ENCODE data around the gene MLYCD. TPM values are rescaled to one million over a fixed set of nuclear protein-coding genes. Genes with fewer than 3 reads are reported as not detected.

The MLYCD gene
- total RNA-seq, 4 donors from 2014 or later, result 9.6 to 15.8 (median 12.3) TPM

DNA sequence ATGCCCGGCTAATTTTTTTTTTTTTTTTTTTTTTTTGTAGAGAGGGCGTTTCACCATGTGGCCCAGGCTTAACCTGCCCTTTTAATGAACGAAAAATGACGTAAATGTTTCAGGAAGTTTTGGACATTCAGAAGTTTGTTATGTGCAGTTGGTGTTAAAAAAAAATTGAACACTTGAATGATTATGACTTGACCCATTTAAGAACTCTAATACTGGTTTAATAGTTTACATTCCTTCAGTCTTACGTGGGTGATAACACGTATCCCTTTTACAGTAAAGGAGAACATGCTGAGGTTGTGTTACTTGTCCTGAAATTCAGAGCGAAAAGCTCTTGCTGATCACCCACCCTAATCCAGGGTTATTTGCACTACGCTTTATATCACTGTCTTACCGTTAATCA, 1.7 kb downstream of the MLYCD start:
- 84% methylated on average over 9 of the region's 9 CpGs for WGBS
- H3K27ac ChIP-seq (replicated peaks in 1 of 4), result peak overlapping the region in 3 of 4 donors; percentile 92 to 99 (median 98)
- TF ChIP-seq POLR2A (IDR thresholded peaks at IDR 0.05; ENCODE audit: low read depth), result no peak
- no peak for TF ChIP-seq EP300 (IDR thresholded peaks at IDR 0.05)
- no peak for TF ChIP-seq POLR2AphosphoS5 (IDR thresholded peaks at IDR 0.05)
- no peaks in the 10 kb centered on the region for H3K27me3 ChIP-seq
- peak overlapping the region in 3 of 4 donors; percentile 87 to 96 (median 92) for H3K4me3 ChIP-seq
- DNase-seq (ENCODE audit: extremely low spot score), result no peak
- no peaks in the 10 kb centered on the region for H3K9me3 ChIP-seq
- no peaks in the 10 kb centered on the region for H3K36me3 ChIP-seq
- H3K4me1 ChIP-seq, result peaks cover 31 to 65% (median 61%) of the 10 kb centered on the region in 4 donors
- intact Hi-C loops (cut with DNase I), result no loop called here

- intact Hi-C loops (cut with DNase I), result no loop called here
- no peak for DNase-seq (ENCODE audit: extremely low spot score)
- Histone ChIP-seq H3K4me3 (no peak overlapping the region), H3K36me3 (no peaks in the 10 kb centered on the region), H3K9me3 (no peaks in the 10 kb centered on the region), H3K4me1 (peaks cover 31 to 65% (median 61%) of the 10 kb centered on the region in 4 donors), H3K27ac (replicated peaks in 1 of 4) (no peak overlapping the region), H3K27me3 (no peaks in the 10 kb centered on the region)
- TF ChIP-seq CTCF (IDR thresholded peaks at IDR 0.05), result no peak
- TF ChIP-seq POLR2AphosphoS5 (IDR thresholded peaks at IDR 0.05), result no peak
- no peak for TF ChIP-seq POLR2A (IDR thresholded peaks at IDR 0.05; ENCODE audit: low read depth)
- WGBS, result 89% methylated on average over 3 of the region's 3 CpGs
Observed at GRCh38 chr16:83901101-83901500, 2.2 kb downstream of the MLYCD start.

DNA sequence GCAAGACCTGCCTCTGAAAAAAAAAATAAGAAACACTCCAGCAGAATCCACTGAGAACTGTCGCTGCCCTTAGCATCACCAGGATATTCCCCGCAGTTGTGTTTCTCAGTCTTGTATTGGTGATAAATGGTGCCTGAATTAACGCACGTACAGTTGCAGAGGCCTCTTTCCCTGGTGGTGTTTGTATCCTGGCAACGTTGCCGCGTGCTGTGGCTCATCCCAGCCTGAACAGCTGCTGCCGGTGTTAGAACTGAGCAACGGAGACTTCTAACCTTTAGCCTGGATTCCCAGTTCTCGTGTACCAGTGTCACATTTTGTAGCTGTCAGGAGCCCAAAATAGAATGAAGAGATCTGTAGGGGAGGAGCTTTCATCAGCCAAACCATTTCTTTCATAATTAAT, 4.8 kb downstream of the MLYCD start:
- Histone ChIP-seq H3K4me1 (peaks cover 24 to 72% (median 60%) of the 10 kb centered on the region in 4 donors), H3K36me3 (peaks cover 8 to 17% (median 13%) of the 10 kb centered on the region in 4 donors), H3K9me3 (no peaks in the 10 kb centered on the region), H3K4me3 (peak overlapping the region in 1 of 4 donors; percentile 11), H3K27ac (replicated peaks in 1 of 4) (peak overlapping the region; percentile 70 to 87 (median 84)), H3K27me3 (no peaks in the 10 kb centered on the region)
- intact Hi-C loops (cut with DNase I), result no loop called here
- WGBS, result 54% methylated on average over 10 of the region's 10 CpGs
- TF ChIP-seq POLR2AphosphoS5 (IDR thresholded peaks at IDR 0.05), result peak; percentile 73 to 90
- TF ChIP-seq CTCF (IDR thresholded peaks at IDR 0.05), result no peak
- no peak for DNase-seq (ENCODE audit: extremely low spot score)

DNA sequence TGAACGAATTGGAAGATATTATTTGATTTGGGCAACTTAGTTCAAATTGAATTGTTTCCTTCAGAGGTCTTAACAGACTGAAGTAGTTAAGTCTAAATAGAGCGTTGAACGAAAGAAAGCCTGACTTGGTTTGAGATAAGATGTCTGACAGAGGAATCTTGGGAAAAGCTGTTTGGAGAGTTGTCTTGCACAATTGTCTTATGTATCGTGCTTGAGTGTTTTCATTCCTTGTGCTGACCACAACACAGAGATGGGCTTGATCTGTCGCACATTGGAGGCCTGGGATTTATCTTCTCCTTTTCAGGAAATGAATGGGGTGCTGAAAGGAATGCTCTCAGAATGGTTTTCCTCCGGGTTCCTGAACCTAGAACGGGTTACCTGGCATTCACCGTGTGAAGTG, 7.8 kb downstream of the MLYCD start:
- no peak overlapping the region for H3K27ac ChIP-seq (replicated peaks in 1 of 4)
- TF ChIP-seq EP300 (IDR thresholded peaks at IDR 0.05), result no peak
- no peak for TF ChIP-seq POLR2A (IDR thresholded peaks at IDR 0.05; ENCODE audit: low read depth)
- WGBS, result 87% methylated on average over 8 of the region's 8 CpGs
- no peak for DNase-seq (ENCODE audit: extremely low spot score)
- H3K4me1 ChIP-seq, result peaks cover 13 to 56% (median 39%) of the 10 kb centered on the region in 4 donors
- H3K4me3 ChIP-seq, result no peak overlapping the region
- intact Hi-C loops (cut with DNase I), result no loop called here
- H3K27me3 ChIP-seq, result no peaks in the 10 kb centered on the region
- peaks cover 35 to 46% (median 41%) of the 10 kb centered on the region in 4 donors for H3K36me3 ChIP-seq
- H3K9me3 ChIP-seq, result no peaks in the 10 kb centered on the region

DNA sequence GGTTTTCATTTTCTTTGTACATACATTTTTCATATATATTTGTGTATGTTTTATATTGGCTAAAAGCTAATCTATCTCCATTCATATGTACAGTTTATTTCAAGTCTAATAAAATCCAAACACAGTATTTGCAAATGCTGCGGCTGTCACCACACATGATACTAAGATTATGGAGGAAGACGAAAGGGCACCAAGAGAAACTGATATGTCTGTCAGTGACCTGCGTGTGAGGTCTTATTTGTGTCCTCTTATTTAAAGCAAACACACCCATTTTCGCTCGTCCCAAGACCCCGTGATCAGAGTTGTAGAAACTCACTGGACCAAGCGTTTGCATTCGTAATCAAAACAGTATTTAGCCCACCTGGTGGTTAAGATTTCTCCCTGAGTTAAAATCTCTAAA, 8.2 kb downstream of the MLYCD start:
- Histone ChIP-seq H3K27ac (replicated peaks in 1 of 4) (no peak overlapping the region), H3K9me3 (no peaks in the 10 kb centered on the region), H3K36me3 (peaks cover 39 to 50% (median 45%) of the 10 kb centered on the region in 4 donors), H3K4me3 (no peak overlapping the region), H3K4me1 (peaks cover 14 to 53% (median 35%) of the 10 kb centered on the region in 4 donors), H3K27me3 (no peaks in the 10 kb centered on the region)
- intact Hi-C loops (cut with DNase I), result no loop called here
- DNase-seq (ENCODE audit: extremely low spot score), result no peak
- no peak for TF ChIP-seq POLR2AphosphoS5 (IDR thresholded peaks at IDR 0.05)
- no peak for TF ChIP-seq POLR2A (IDR thresholded peaks at IDR 0.05; ENCODE audit: low read depth)
- TF ChIP-seq EP300 (IDR thresholded peaks at IDR 0.05), result no peak
- TF ChIP-seq CTCF (IDR thresholded peaks at IDR 0.05), result no peak
- 93% methylated on average over 8 of the region's 8 CpGs for whole genome bisulfite sequencing

All from esophagus muscularis mucosa (tissue), 4 donors.